CD14-positive monocyte (primary cell): ENCODE measurements around the gene DRC1. TPM values are rescaled to one million over a fixed set of nuclear protein-coding genes. Genes with fewer than 3 reads are reported as not detected.

Source experiments
- DNase-seq, 3 donors: peaks; one replicate each; pipeline ENCODE4 v3.0.0-alpha.2; 2011 to 2022
- H2AFZ ChIP-seq: 2 replicates; pipeline ENCODE4 v1.6.0; 2012; ENCODE audit warnings: mild to moderate bottlenecking, low read depth, low read length, inconsistent platforms; ENCODE audit not compliant: insufficient read depth, poor library complexity, severe bottlenecking
- H3K27ac ChIP-seq, 2 donors: 1 replicate in 1 of 2; 2 replicates in 1 of 2; pipeline ENCODE4 v1.5.1; 2012 to 2013; ENCODE audit warnings: low read length in 2 of 2, control low read depth in 1 of 2, inconsistent platforms in 1 of 2, low read depth in 1 of 2, mild to moderate bottlenecking in 1 of 2
- H3K27me3 ChIP-seq, 2 donors: one replicate each; pipeline versions ENCODE4 v1.6.0 to v1.6.1; 2011 to 2013; ENCODE audit warnings: low read length in 2 of 2; ENCODE audit not compliant: control insufficient read depth in 2 of 2, insufficient read depth in 2 of 2
- H3K36me3 ChIP-seq, 2 donors: replicated peaks in 1 of 2; 1 replicate in 1 of 2; 2 replicates in 1 of 2; pipeline versions ENCODE4 v1.5.1 to v1.6.1; 2012 to 2013; ENCODE audit warnings: low read length in 2 of 2, control low read depth in 1 of 2, inconsistent platforms in 1 of 2, mild to moderate bottlenecking in 1 of 2; ENCODE audit not compliant: insufficient read depth in 2 of 2, control insufficient read depth in 1 of 2
- H3K4me1 ChIP-seq, 2 donors: 1 replicate in 1 of 2; 2 replicates in 1 of 2; pipeline versions ENCODE4 v1.5.1 to v1.6.1; 2012 to 2013; ENCODE audit warnings: low read length in 2 of 2, control low read depth in 1 of 2, inconsistent platforms in 1 of 2, mild to moderate bottlenecking in 1 of 2, moderate library complexity in 1 of 2; ENCODE audit not compliant: insufficient read depth in 2 of 2, control insufficient read depth in 1 of 2
- H3K4me2 ChIP-seq: replicated peaks from 2 replicates; pipeline ENCODE3; 2012; ENCODE audit warnings: low read length, moderate library complexity, mild to moderate bottlenecking; ENCODE audit not compliant: poor library complexity, severe bottlenecking; ENCODE audit errors: extremely low read depth
- H3K4me3 ChIP-seq, 3 experiments: fragments of 200-600 bp in 1 of 3; sonication (generic) in 1 of 3; replicated peaks in 1 of 3; 1 replicate in 2 of 3; 2 replicates in 1 of 3; pipeline ENCODE4 v1.5.1; 2011 to 2013; ENCODE audit warnings: low read length in 3 of 3, mild to moderate bottlenecking in 3 of 3, control low read depth in 2 of 3, low read depth in 2 of 3, inconsistent platforms in 1 of 3, moderate library complexity in 1 of 3
- H3K79me2 ChIP-seq: 2 replicates; pipeline ENCODE4 v1.6.0; 2012; ENCODE audit warnings: mild to moderate bottlenecking, control low read depth, inconsistent platforms, low read length, moderate library complexity; ENCODE audit not compliant: insufficient read depth
- H3K9ac ChIP-seq: 2 replicates; pipeline ENCODE4 v1.6.0; 2017; ENCODE audit warnings: low read length, mild to moderate bottlenecking; ENCODE audit not compliant: insufficient read depth, poor library complexity, severe bottlenecking
- H3K9me3 ChIP-seq, 2 donors: replicated peaks in 1 of 2; 1 replicate in 1 of 2; 2 replicates in 1 of 2; pipeline versions ENCODE4 v1.5.1 to v1.6.1; 2012 to 2013; ENCODE audit warnings: low read length in 2 of 2, control low read depth in 1 of 2; ENCODE audit not compliant: control insufficient read depth in 1 of 2, insufficient read depth in 1 of 2
- H4K20me1 ChIP-seq: 2 replicates; pipeline ENCODE4 v1.6.0; 2012; ENCODE audit warnings: mild to moderate bottlenecking, low read length, control low read depth, moderate library complexity; ENCODE audit not compliant: insufficient read depth
- H3K27ac Mint-ChIP-seq, 7 donors: one replicate each; pipeline ENCODE4 v1.8.0; 2020; ENCODE audit warnings: mild to moderate bottlenecking in 7 of 7, mixed read lengths in 7 of 7, moderate library complexity in 6 of 7, inconsistent platforms in 2 of 7
- H3K27me3 Mint-ChIP-seq, 3 donors: one replicate each; pipeline ENCODE4 v1.8.0; 2021 to 2022; ENCODE audit warnings: low read depth in 3 of 3, mild to moderate bottlenecking in 3 of 3, mixed read lengths in 3 of 3, moderate library complexity in 3 of 3, inconsistent platforms in 1 of 3
- H3K36me3 Mint-ChIP-seq, 2 donors: one replicate each; pipeline ENCODE4 v1.8.0; 2020; ENCODE audit warnings: mixed read lengths in 2 of 2, inconsistent platforms in 1 of 2, mild to moderate bottlenecking in 1 of 2
- H3K4me1 Mint-ChIP-seq: one replicate; pipeline ENCODE4 v1.8.0; 2020; ENCODE audit warnings: mild to moderate bottlenecking, mixed read lengths
- H3K4me3 Mint-ChIP-seq, 2 donors: one replicate each; pipeline ENCODE4 v1.8.0; 2020; ENCODE audit warnings: mild to moderate bottlenecking in 2 of 2, mixed read lengths in 2 of 2, moderate library complexity in 1 of 2
- H3K9me3 Mint-ChIP-seq, 7 donors: one replicate each; pipeline ENCODE4 v1.8.0; 2020 to 2022; ENCODE audit warnings: mixed read lengths in 7 of 7, mild to moderate bottlenecking in 6 of 7, moderate library complexity in 6 of 7, inconsistent platforms in 2 of 7
- CTCF ChIP-seq: fragments of 200-600 bp; IDR thresholded peaks from one replicate; pipeline ENCODE4 v1.8.0; 2022; ENCODE audit warnings: antibody characterized with exemption, mild to moderate bottlenecking
- WGBS: methylation state at CpG from one replicate; pipeline ENCODE4 v1.1.5; 2013; ENCODE audit warnings: missing lambda C conversion rate; ENCODE audit not compliant: insufficient coverage; 5-methylcytosine and 5-hydroxymethylcytosine counted together
- intact Hi-C, 2 donors: fragments of 100-400 bp; cut with micrococcal nuclease; formaldehyde crosslinking; loops; one replicate each; pipeline versions ENCODE4 v1.15.0 to v1.15.1; 2023
- polyA plus RNA-seq, 3 donors: library from polyadenylated mRNA; depleted of rRNA in 1 of 3; unstranded in 2 of 3; stranded (reverse) in 1 of 3; fragments of 300-500 nt in 2 of 3; fragments of >200 nt in 1 of 3; fragmentation: Illumina TruSeq in 2 of 3; gene quantifications; 1 replicate in 2 of 3; 2 replicates in 1 of 3; pipeline ENCODE4 v1.2.3, GENCODE V29; 2012 to 2021

Gene DRC1
- polyA plus RNA-seq, 3 donors: not detected

GRCh38 chr2:26493566-26493965 is 91.8 kb downstream of the DRC1 start:
- Histone ChIP-seq H3K27ac (peak overlapping the region; percentile 42 to 47), H3K4me2 (peak overlapping the region; percentile 27), H3K9me3 (no peaks in the 10 kb centered on the region), H3K36me3 (no peaks in the 10 kb centered on the region), H3K27me3 (no peaks in the 10 kb centered on the region), H3K4me1 (peaks cover 17 to 19% of the 10 kb centered on the region in 2 donors), H2AFZ (peak overlapping the region; percentile 23), H3K9ac (no peak overlapping the region), H3K79me2 (no peaks in the 10 kb centered on the region), H3K4me3 (peak overlapping the region in 1 of 3 experiments; percentile 17), H4K20me1 (no peaks in the 10 kb centered on the region)
- peak overlapping the region; percentile 50 to 56 for H3K4me3 Mint-ChIP-seq
- no peak for TF ChIP-seq CTCF
- H3K9me3 Mint-ChIP-seq: peaks cover 0 to 3% (median 0%) of the 10 kb centered on the region in 7 donors
- peaks cover 3 to 5% (median 4%) of the 10 kb centered on the region in 3 donors for H3K27me3 Mint-ChIP-seq
- H3K36me3 Mint-ChIP-seq: no peaks in the 10 kb centered on the region
- peak; percentile 54 to 84 (median 79) for DNase-seq
- H3K27ac Mint-ChIP-seq: peak overlapping the region in 4 of 7 donors; percentile 62 to 92 (median 76)
- WGBS: 67% methylated on average over 3 of the region's 10 CpGs
- intact Hi-C loops: no loop called here
- peaks cover 6% of the 10 kb centered on the region for H3K4me1 Mint-ChIP-seq

- intact Hi-C loops: no loop called here
- Histone ChIP-seq H3K4me2 (peak overlapping the region; percentile 27), H4K20me1 (no peaks in the 10 kb centered on the region), H3K9me3 (no peaks in the 10 kb centered on the region), H3K27me3 (no peaks in the 10 kb centered on the region), H3K27ac (peak overlapping the region; percentile 42 to 47), H2AFZ (peak overlapping the region; percentile 23), H3K79me2 (no peaks in the 10 kb centered on the region), H3K9ac (no peak overlapping the region), H3K4me3 (peak overlapping the region in 1 of 3 experiments; percentile 17), H3K4me1 (peaks cover 17 to 19% of the 10 kb centered on the region in 2 donors), H3K36me3 (no peaks in the 10 kb centered on the region)
- Mint-ChIP-seq H3K4me3 (no peak overlapping the region), H3K27me3 (peaks cover 3 to 5% (median 4%) of the 10 kb centered on the region in 3 donors), H3K27ac (peak overlapping the region in 2 of 7 donors; percentile 51 to 55), H3K4me1 (peaks cover 6% of the 10 kb centered on the region), H3K36me3 (no peaks in the 10 kb centered on the region), H3K9me3 (peaks cover 0 to 3% (median 1%) of the 10 kb centered on the region in 7 donors)
- TF ChIP-seq CTCF: no peak
- DNase-seq: no peak
- WGBS: 93% methylated on average over 3 of the region's 4 CpGs
Measured at GRCh38 chr2:26494199-26494598, 92.5 kb downstream of the DRC1 start.
